ENCODE results near the gene HYOU1.
A peak's percentile ranks its signal among the peaks of the same experiment; 100 is the strongest.
"Not testable (repeated sequence)": the region's sequence is repeated elsewhere in the genome, so short reads cannot be mapped to it uniquely, and the experiment has no call there.

HYOU1 gene

DNA sequence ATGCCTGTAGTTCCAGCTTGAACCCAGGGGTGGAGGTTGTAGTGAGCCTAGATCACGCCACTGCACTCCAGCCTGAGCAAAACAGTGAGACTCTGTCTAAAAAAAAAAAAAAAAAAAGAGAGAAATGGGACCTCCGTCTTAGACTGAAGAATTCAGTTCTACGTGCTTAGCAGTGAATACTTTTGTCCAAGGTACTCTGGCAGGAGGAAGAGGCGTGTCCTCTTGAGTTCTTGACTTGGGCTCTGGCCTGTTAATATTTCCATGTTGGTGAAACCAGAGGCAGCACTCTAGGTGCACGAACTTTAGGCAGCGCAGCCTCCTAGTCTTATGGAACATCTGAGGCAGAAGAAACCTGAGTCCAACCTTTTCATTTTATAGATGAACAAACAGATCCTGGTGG is 30.1 kb upstream of the HYOU1 start:
- no peak for DNase-seq

DNA sequence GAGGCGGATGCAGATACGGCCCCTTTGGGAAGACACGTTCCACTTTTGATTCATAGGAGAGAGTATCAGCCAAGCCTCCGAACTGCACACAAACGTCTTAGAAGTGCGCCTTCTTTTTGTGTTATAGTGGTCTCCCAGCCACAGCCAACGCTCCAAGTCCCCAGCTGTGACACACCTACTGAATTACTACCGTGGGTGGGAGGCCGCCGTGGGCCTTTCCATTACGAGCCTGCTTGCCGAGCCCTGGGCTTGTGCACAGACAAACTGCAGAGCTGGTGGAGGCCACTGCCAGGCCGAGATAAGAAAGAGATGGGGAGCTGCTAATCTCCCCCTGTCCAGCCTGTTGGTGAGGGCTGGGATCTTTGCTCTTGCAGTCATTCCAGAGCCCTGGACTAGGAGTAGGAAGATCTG is 28.4 kb upstream of the HYOU1 start:
- peak; percentile 41 for DNase-seq

DNA sequence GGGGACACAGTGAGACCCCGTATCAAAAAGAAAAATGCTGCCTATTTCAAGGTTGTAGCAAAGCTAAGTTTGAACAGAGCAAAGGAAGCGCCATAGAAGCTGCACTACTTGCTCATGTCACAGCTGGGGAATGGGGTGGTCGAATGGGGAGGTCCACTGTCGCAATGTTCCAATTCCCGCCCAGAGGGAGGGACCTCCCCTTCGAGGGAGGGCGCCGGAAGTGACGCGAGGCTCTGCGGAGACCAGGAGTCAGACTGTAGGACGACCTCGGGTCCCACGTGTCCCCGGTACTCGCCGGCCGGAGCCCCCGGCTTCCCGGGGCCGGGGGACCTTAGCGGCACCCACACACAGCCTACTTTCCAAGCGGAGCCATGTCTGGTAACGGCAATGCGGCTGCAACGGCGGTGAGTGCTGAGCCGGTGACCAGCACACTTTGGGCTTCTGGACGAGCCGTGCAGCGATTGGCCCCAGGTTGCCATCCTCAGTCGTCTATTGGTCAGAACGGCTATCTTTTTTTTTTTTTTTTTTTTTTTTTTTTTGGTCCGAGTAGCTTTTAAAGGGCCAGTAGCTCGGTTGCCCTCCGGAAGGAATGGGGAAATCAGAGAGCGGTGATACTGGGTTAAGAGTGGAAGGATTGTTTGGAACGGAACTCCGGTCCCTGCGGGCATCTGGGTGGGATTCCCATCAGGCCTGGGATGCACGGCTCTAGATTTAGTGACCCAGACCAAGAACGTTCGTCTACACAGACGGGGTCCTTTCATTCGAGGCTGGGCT is 27.8 kb upstream of the HYOU1 start, which contains the start of gene HMBS:
HMBS (plus strand) TSS at position 219 of the 774 bp plus-strand sequence; CDS start at position 372, 153 bp downstream.
- DNase-seq, result peak; percentile 89

DNA sequence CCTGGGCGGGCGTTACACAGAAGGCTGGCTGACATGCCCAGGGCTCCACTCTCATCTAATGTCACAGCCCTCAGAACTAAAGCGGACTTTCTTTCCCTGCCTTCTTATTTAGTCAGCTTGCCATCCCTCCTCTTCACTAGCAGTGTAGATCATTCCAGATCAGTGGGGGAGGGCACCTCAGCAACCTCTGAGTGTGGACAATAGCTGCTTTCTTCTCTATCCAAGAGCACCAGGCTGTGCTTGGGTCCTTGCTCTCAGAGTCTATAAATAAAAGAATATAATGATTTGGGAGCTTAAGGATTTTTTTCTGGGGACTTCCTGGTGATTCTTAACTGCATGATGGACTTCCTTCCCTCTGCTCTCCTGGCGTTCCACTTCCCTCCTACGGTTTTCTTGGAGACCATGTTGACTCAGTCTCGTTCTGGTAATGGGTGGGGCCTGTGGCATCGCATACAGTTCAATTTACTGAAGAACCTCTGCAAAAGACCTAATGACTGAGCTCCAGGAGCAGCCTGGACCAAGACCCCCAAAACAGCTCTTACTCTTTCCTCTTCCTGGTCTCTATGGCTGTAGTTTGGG is 24.8 kb upstream of the HYOU1 start:
- DNase-seq, result no peak

DNA sequence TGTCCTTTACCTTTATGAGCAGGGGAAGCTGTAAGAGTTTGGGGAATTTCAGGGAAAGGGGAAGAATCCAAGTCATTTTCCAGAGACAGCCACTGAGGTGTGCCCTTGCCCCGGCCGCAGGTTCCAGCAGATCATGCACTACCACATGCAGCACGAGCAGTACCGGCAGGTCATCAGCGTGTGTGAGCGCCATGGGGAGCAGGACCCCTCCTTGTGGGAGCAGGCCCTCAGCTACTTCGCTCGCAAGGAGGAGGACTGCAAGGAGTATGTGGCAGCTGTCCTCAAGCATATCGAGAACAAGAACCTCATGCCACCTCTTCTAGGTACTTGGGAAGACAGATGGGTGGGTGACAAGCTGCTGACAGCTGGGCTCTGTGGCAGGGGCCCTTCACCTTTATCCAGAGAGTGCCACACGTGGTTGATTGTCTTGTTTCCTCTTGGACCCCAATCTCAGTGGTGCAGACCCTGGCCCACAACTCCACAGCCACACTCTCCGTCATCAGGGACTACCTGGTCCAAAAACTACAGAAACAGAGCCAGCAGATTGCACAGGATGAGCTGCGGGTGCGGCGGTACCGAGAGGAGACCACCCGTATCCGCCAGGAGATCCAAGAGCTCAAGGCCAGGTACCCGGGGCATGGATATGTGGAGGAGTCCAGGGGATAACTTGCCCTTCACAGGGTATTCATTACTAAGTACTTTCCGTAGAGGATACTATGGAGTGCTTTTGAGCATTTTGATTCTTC is 21.8 kb upstream of the HYOU1 start:
- no peak for DNase-seq

DNA sequence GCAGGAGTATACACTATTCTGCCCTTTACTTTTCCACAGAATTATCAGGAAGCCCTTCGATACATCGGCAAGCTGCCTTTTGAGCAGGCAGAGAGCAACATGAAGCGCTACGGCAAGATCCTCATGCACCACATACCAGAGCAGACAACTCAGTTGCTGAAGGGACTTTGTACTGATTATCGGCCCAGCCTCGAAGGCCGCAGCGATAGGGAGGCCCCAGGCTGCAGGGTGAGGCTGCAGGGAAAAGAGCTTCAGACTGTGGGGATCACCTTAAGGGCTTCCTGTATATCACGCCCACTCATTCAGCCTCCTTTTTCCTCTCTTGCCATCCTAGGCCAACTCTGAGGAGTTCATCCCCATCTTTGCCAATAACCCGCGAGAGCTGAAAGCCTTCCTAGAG is 20.8 kb upstream of the HYOU1 start:
- no peak for DNase-seq

DNA sequence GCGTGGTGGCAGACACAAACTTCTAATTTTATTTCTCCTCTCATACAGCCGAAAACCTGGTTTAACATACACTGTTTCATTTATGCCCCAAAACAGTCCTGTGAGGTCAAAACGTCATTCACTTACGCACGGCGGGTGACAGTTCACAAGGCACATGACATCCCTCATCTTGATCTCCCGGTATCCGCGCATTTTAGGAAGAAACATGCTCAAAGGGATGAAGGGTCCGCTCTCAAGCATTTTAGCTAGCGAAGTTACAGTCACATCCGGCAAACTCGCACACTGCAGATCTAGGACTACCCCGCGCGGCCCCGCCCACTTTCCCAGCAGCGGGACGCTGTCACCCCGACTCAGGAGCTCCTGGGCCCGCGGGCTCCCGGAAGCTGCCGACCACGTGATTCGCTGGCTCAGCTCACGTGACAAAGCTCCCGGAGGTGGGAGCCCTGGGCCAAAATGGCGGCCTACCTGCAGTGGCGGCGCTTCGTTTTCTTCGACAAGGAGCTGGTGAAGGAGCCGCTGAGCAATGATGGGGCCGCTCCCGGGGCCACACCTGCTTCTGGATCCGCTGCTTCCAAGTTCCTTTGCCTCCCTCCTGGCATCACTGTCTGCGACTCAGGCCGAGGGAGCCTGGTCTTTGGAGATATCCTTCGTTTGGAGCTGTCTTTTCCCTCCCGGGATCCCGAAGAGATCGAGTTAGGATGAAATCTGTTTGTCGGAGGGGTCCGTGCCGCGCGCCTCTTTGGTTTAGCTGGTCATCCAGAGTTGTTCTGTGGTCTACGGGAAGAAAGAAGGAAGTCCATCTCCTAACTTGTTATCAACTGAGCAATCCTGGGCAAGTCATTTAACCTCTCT is 10.6 kb upstream of the HYOU1 start, which contains the start of gene VPS11:
VPS11 (plus strand) TSS at position 448 of the 852 bp plus-strand sequence; CDS start at position 454, 6 bp downstream.
- peak; percentile 97 for DNase-seq

DNA sequence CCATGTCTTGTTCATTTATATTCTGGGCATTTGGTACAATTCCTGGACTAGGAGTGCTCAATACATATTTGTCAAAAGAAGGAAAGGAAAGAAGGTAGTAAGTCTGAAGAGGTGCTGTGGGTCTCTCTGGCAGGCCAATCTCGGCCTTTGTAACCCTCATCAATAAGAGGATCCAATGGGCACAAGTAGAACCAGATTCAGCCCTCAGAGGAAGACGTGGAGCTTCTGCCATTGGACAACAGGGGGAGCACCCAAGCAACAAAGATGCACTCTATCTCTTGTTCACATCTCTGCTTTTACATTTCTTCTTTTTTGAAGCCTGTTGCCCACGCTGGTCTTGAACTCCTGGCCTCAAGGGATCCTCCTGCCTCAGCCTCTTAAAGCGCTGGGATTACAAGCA is 8.4 kb upstream of the HYOU1 start:
- DNase-seq, result no peak

DNA sequence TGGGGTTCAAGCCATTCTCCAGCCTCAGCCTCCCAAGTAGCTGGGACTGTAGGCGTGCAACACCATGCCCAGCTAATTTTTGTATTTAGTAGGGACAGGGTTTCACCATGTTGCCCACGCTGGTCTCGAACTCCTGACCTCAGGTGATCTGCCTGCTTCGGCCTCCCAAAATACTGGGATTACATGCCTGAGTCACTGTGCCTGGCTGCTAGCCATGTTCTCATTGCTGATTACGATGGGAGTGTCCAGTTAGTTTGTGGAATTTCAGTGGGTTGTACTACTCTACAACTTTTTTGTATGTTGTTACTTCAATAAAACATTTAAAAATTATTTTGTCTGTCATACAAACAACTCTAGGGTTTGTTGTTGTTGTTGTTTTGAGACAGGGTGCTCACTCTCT is 5.8 kb upstream of the HYOU1 start:
- no peak for DNase-seq

DNA sequence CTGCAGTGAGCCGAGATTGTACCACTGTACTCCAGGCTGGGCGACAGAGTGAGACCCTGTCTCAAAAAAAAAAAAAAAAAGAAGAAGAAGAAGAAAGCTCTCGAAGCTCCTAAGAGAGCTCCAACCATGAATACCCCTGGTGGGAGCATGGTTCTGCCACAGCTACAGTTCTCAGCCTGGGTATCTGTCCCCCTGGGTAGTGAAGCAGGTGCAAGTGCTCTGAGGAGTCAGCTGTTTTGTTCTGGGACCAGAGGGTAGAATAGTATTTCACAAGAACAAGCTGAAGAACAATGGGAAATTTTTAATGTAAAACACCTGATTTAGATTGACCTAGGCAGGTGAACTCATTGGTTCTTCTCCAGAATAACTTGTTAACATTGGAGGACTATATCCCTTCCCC is 4.3 kb upstream of the HYOU1 start:
- DNase-seq, result no peak

DNA sequence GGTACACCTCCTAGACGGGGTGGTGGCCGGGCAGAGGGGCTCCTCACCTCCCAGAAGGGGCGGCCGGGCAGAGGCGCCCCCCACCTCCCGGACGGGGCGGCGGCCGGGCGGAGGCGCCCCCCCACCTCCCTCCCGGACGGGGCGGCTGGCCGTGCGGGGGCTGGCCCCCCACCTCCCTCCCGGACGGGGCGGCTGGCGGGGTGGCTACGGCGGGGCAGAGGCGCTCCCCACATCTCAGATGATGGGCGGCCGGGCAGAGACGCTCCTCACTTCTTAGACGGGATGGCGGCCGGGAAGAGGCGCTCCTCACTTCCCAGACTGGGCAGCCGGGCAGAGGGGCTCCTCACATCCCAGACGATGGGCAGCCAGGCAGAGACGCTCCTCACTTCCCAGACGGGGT is 2.1 kb upstream of the HYOU1 start:
- not testable (repeated sequence) for DNase-seq

DNA sequence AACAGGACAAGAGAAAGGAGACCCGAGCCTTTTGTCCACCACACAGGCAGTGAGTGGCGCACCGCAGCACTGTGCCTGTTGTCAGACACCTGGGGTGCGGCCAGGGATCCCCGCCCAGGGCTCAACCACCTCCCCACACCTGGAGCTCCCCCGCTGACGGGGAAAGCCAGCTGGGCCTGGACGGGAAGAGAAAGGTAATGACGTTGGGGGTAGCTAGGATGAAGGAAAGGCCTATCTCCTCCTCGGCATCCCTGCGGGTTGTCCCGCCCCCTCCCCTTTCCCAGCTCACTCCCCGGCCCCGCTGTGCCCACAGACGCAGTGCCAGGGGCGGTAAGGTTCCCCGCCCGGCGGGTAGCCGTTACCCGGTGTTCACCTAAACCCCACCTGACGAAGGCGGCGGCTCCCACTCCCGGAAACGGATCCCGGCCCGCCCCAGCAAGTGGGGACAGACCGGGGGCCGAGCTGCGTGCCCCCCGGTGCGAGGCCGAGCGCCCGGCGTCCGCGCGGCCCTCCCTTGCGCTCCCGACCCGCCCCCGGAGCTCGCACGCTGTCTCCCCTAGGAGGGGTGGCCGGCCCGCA is 495 bp downstream of the HYOU1 start:
- peak; percentile 32 for DNase-seq

DNA sequence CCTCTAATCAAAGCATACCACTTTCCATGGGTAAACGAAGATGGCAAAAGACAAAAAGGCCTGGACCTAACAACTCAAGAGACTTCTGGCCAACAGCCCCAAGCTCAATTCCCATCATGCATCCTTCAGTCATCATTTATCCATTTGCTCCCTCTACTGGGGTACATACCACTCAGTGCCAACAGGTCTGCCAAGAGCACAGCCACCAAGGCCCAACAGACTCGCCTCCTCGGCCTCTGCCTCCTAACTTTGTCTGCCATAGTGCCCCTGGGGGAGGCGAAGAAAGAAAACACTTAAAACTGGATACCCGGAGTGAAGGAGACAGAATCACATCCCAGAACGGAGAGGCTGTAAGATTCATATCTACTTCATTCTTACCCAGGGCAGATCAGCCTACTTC is 1.1 kb downstream of the HYOU1 start:
- DNase-seq, result no peak

DNA sequence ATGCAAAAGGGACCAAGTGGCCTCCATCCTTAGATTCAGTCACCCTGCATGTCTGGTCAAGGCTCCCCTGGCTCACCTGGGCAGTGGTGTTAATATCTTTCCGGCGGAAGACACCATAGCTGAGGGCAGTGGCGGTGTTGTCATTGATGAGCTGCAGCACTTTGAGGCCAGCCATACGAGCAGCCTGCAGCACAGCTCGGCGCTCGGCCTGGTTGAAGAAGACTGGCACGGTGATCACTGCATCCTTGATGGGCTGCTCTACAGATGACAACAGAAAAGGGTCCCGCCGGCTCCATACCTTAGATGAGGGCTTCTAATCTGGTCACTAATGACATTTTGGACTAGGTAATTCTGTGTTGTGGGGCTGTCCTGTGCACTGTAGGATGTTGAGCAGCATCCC is 2.6 kb downstream of the HYOU1 start:
- no peak for DNase-seq

DNA sequence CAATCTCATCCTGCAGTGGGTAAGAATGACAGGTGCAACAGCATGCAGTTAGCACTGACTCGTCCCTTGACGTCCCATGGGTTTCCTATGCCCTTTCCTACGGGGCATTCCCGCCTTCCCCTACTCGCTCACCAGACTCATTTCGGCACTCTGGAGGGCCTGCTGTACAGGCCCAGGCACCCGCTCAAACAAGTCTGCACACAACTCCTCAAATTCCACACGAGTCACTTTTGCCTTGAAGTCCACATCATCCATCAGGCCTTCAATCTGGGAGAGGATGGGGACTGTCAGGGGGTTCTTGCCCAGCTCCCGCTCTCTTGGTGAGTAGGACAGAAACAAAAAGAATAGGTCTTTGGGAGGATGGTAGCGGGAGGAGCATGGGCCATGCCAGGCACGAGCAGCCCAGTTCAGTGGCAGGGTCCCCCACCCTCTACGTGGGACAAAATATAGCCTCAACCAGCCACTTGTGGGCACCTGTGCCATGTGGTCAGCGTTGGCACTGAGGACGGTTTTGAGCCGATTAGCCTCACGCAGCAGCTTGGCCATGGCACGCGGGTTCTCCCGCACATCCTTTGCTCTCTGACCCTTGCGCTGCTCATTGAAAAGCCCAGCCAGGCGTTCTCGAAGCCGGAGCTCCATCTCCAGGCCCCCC is 4.7 kb downstream of the HYOU1 start:
- no peak for DNase-seq

DNA sequence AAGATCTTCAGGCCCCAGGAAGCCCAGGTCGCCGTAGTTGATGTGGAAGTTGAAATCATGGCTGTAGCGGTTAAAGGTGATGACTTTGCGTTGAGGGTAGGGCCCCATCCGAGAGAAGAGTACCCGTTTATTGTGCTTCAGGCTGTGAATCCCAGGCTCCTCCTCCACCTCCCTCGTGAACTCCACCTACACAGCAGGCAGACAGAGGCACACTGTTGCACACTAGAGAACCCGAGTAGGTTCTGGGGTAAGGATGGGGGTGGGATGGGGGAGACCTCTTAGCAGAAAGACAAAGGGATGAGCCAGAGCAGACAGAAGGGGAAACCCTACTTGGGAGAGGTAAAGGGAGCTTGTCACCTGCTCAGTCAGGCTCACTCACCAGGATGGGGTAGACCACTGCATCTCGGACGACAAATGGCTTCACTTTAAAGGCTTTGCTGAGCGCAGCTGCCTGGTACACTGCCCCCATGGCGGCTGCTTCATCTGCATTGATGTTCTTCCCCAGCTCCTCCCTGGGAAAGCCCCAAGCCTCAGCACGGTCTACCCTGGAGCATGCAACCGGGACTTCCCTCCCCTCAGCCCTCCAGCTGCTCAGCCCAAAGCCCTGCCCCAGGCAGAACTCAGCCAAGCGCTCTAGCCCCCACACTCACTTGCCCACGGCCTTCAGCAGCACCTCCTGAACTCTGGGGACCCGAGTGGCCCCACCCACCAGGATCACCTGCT is 5.4 kb downstream of the HYOU1 start:
- no peak for DNase-seq

DNA sequence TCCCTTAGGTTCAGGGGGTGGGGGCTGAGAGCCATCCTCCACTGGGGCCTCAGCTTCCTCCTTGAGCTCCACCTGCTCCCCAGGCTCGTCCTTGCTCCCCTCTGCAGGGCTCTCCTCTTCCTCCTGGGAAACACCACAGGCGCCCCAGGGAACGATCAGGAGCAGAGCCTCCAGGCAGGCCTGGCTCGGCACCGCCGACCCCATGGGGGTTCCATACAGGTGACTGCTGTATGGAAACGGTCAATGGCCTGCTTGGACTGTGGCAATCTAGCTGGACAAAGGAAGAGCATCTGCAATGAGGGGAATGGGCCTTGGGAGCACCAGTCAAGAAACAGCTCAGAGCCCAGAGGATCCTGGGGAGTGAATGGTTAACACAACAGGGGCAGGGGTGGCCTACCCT is 7.9 kb downstream of the HYOU1 start:
- DNase-seq, result no peak

DNA sequence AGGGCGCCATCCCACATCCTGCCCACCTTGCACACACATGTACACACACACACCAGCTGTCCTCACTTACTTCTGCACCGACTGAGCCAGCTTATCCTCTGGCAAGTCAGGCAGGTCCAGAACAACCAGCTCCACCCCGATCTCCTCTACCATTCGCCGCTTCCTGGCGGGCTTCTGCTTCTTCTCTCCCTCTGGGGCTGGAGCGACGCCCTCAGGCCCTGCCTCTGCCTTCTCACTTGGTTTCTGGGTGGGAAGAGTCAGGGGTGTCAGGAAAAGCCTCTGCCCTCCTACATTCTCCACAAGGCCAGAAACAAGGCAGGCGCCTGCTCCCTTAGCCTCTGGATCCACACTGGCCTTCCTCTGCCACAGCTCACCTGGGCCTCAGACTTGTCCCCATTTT is 8.4 kb downstream of the HYOU1 start:
- no peak for DNase-seq

DNA sequence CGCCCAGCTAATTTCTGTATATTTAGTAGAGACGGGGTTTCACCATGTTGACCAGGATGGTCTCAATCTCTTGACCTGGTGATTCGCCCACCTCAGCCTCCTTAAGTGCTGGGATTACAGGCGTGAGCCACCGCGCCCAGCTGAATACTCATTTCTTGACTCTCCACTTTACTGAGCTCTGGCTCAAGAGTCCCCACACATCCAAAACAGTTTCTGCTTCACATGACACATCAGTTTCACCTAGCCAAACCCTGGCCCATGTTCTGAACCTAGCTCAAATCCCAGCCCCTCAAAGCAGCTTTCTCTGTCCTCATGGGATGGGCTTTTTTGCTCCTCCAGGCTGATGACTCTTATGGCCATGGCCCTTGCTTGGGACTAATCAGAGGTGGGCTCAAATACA is 9.8 kb downstream of the HYOU1 start:
- DNase-seq, result no peak

DNA sequence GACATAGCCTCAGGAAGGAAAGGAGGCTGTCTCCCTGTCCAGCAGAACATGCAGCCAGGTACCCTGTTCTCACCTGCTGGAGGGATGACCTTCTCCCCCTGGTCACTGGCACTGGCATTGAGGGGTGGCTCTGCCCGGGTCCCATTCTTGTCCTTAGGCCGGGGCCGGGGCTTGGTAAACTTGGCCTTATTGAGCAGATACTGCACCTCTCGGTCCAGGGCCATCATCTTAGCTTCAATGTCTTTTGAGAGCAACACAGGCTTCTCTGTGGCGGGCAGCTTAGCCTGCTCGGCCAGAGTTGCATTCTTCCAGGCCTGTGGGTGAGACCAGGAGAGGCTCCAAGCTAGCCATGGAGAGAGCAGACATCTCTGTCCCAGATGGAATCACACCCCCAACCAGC is 10.5 kb downstream of the HYOU1 start:
- no peak for DNase-seq

DNA sequence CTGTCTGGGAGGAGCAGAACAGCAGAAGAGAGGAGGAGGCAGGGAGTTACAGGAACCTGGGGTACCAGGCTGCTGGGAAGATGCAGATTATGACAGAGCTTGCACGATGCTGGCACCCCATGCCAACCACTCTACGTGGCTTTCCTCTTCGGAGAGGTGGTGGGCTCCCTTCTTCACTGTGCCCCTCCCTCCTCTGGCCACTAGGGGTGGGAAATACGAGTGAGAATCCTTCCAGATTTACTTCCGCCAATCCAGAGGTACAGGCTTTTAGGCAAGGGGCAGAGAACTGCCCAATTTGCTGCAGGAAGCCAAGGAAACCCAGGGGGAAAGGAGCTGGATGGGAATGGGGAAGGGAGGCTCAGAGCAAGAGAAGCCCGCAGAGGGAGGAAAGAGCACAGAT is 12.3 kb downstream of the HYOU1 start:
- no peak for DNase-seq

All from stimulated activated CD4-positive, alpha-beta T cell treated with anti-CD3 and anti-CD28 coated beads, Interleukin-12 subunit alpha, Interleukin-12 subunit beta, amount 100 ng/mL, for 4 hours (primary cell).